Natural killer cell treated with Interleukin-12 subunit alpha and Interleukin-12 subunit beta and Interleukin-15 and Interleukin-18, amount 100 ng/mL, for 72 hours (primary cell): ENCODE results near the gene PTPN9. TPM values are rescaled to one million over a fixed set of nuclear protein-coding genes. Genes with fewer than 3 reads are reported as not detected.

Source experiments
- ATAC-seq, 2 donors: fragments of 150-1000 bp; cut with Tn5 transposase in 1 of 2; sonication (Bioruptor Pico), chemical (Tn5 transposase) in 1 of 2; 2 replicates each; pipeline ENCODE4 v1.10.0; 2021
- DNase-seq: peaks from one replicate; pipeline ENCODE4 v3.0.0; 2022; ENCODE audit warnings: low spot score
- H3K27ac Mint-ChIP-seq, 2 donors: 1 replicate in 1 of 2; 2 replicates in 1 of 2; pipeline ENCODE4 v1.8.0; 2022; ENCODE audit warnings: mixed read lengths in 2 of 2, mild to moderate bottlenecking in 1 of 2, moderate library complexity in 1 of 2
- H3K27me3 Mint-ChIP-seq, 2 donors: 1 replicate in 1 of 2; 2 replicates in 1 of 2; pipeline ENCODE4 v1.8.0; 2022; ENCODE audit warnings: mixed read lengths in 2 of 2
- H3K36me3 Mint-ChIP-seq: one replicate; pipeline ENCODE4 v1.8.0; 2022; ENCODE audit warnings: mixed read lengths
- H3K4me1 Mint-ChIP-seq, 2 donors: 1 replicate in 1 of 2; 2 replicates in 1 of 2; pipeline ENCODE4 v1.8.0; 2022; ENCODE audit warnings: low read depth in 2 of 2, mixed read lengths in 2 of 2, mild to moderate bottlenecking in 1 of 2
- H3K4me3 Mint-ChIP-seq: one replicate; pipeline ENCODE4 v1.8.0; 2022; ENCODE audit warnings: mixed read lengths
- H3K9me3 Mint-ChIP-seq: 2 replicates; pipeline ENCODE4 v1.8.0; 2022; ENCODE audit warnings: mixed read lengths
- total RNA-seq, 2 donors: library from RNA; stranded (reverse); gene quantifications; one replicate each; pipeline ENCODE4 v1.2.3, GENCODE V29; 2022

Gene PTPN9
- total RNA-seq, 2 donors from 2014 or later: 30.0 to 34.2 TPM

DNA sequence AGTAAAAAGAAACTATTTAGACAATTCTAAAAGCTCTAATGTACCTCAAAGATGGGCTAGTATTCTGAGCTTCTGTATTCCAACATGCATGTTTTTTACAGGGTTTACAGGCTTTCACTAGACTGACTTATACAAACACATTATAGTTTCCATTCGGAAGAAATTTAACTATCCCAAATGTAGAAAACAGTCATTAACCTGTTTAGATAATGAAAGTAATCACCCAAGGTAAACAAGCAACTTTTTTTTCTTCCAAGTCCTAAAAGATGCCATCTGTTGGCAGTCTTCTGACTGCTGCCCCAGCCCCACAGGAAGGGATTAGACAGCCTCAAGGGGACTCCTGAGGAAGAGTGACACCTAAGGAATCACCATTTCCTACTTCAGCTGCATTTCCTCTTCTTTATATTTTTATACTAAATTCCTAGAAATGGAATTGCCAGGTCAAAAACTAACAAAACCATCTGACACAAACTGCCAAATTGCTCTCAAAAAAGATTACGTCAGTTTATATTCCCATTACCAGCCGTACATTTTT, 153.1 kb downstream of the PTPN9 start:
- ATAC-seq (no peak), DNase-seq (no peak)
- Mint-ChIP-seq H3K4me1 (peaks cover 9 to 22% of the 10 kb centered on the region in 2 donors), H3K36me3 (no peaks in the 10 kb centered on the region), H3K9me3 (no peaks in the 10 kb centered on the region), H3K27me3 (no peaks in the 10 kb centered on the region), H3K27ac (peak overlapping the region in 1 of 2 donors; percentile 42), H3K4me3 (no peak overlapping the region)

DNA sequence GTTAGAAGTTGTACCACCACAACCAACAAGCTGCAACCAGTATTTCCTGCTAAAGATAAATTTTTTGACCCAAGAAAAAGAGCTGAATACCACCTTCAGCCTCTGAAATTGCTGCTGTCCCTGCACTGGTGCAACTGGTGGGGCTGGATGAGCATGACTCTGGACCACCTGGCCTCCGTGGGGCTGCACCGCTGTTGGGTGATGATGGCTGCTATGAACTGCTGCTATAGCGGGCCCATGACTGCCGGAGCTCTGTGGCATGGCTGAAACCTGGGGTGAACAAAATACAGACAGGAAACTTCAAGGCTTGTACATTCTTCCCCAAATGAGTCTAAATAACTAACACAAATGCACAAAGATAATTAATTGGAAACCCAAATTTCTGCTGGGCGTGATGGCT, 156.6 kb downstream of the PTPN9 start:
- no peaks in the 10 kb centered on the region for H3K27me3 Mint-ChIP-seq
- peak overlapping the region; percentile 24 to 34 for H3K27ac Mint-ChIP-seq
- no peak for DNase-seq
- no peak for ATAC-seq
- H3K36me3 Mint-ChIP-seq: no peaks in the 10 kb centered on the region
- H3K4me1 Mint-ChIP-seq: peaks cover 9 to 22% of the 10 kb centered on the region in 2 donors
- no peaks in the 10 kb centered on the region for H3K9me3 Mint-ChIP-seq
- no peak overlapping the region for H3K4me3 Mint-ChIP-seq

DNA sequence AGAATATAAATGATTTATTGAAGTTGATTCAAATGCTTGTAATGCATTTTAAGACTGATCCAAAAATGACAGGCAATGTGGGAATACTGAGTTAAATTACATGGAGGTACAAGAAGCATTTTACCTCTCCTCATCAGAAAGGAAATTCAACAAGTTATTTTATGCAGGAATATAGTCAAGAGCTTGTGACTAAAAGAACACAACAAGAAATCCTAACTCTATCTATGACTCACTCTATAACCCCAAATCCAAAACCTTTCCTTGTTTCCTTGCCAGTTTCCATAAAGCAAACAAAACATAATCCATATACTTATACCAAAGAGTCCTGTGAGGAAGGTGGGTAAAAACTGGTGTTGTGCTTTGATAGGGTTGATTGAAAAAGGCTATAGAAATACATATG, 158.4 kb downstream of the PTPN9 start:
- no peak for DNase-seq
- Mint-ChIP-seq H3K4me1 (peaks cover 13 to 19% of the 10 kb centered on the region in 2 donors), H3K4me3 (no peak overlapping the region), H3K27me3 (no peaks in the 10 kb centered on the region), H3K27ac (peak overlapping the region in 1 of 2 donors; percentile 25), H3K9me3 (no peaks in the 10 kb centered on the region), H3K36me3 (no peaks in the 10 kb centered on the region)
- ATAC-seq: no peak

DNA sequence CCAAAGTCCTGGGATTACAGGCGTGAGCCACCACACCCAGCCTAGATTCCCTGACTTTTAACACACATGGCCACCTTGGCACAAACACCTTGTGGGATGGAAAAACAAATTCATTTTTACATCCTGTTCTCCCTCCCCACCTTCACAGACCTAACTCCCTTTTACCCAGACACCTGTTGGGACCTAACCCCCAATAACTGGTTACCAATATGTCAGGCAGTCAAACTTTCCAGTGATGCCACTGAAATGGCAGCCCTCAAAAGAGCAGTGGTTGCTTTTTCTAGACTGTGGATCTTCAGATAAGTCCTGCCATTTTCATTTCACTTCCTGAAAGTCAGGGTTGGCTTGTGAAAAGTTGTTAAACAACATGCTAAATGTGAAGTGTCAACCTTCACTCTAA, 162.5 kb downstream of the PTPN9 start:
- no peaks in the 10 kb centered on the region for H3K9me3 Mint-ChIP-seq
- peaks cover 12% of the 10 kb centered on the region for H3K36me3 Mint-ChIP-seq
- no peak for ATAC-seq

More for the DNA sequence above, 162.5 kb downstream of the PTPN9 start:
- Mint-ChIP-seq H3K27ac (no peak overlapping the region), H3K27me3 (no peaks in the 10 kb centered on the region), H3K4me3 (no peak overlapping the region), H3K4me1 (peaks cover 6 to 12% of the 10 kb centered on the region in 2 donors)
- DNase-seq: no peak

Other genes starting within 250 kb of the PTPN9 start
- gene COMMD4, start 243.3 kb downstream of the PTPN9 start, total RNA-seq: 10 to 100 TPM; 54.4 to 96.2 TPM
- 10 to 100 TPM; 12.4 to 22.3 TPM for gene NEIL1, start 232.3 kb downstream of the PTPN9 start, total RNA-seq
- gene MAN2C1, start 210.7 kb downstream of the PTPN9 start, total RNA-seq: 100 to 1,000 TPM; 213 to 295 TPM
- 100 to 1,000 TPM in 1 of 2 donors, 10 to 100 TPM in 1; 93.5 to 103 TPM for gene SIN3A, start 127.6 kb downstream of the PTPN9 start, total RNA-seq
- 10 to 100 TPM; 15.5 to 26.7 TPM for gene SNUPN, start 46.4 kb upstream of the PTPN9 start, total RNA-seq
- gene IMP3, start 60.9 kb upstream of the PTPN9 start, total RNA-seq: 100 to 1,000 TPM in 1 of 2 donors, 10 to 100 TPM in 1; 76.2 to 111 TPM
- 1 to 10 TPM; 2.6 to 3.3 TPM for gene SNX33, start 68.6 kb upstream of the PTPN9 start, total RNA-seq
- not detected for gene CSPG4, start 133.5 kb upstream of the PTPN9 start, total RNA-seq